Fibroblast of skin of left quadriceps (primary cell): Measurements from ENCODE around the gene MYOCOS.

Source experiments
- DNase-seq, 2 experiments: peaks; one replicate each; pipeline ENCODE4 v3.0.0-alpha.2; 2013; ENCODE audit warnings: low read depth in 2 of 2

MYOCOS gene

DNA sequence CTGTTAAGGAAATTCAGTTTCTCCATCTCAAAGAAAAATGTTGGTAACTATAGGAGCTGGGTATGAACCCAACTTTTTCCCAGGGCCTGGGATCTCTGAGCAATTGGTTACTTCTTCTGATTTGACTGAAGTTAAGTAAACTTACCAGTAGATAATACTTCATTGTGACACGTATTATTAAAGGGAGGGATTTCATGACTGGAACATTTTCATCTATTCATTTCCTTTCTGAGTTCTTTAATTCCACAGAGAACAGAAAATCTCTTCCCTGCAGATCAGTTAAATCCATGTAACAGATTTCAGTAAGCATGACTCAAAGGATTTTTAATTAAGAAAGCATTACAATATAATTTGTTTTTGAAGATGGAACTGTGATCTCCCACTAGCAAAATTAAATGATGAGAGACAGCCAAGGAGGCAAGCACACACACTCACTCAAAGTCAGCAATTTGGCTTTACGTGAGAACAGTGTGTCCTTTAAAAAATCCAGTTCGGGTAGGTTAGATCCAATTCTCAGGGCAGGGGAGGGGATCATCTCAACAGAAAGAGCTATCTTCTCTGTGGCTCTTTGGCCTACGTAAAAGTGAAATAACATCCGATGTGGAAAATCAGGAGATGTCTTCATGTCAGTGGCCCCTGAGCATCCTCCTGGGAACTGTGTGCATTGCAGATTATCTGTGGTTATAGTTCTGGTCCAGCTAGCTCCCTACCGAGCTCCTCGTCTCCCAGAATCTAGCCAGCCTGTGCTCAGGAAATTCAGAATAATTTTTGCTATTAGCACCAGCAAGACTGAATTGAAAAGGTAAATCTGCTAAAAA, 41.2 kb downstream of the MYOCOS start:
- no peak for DNase-seq

DNA sequence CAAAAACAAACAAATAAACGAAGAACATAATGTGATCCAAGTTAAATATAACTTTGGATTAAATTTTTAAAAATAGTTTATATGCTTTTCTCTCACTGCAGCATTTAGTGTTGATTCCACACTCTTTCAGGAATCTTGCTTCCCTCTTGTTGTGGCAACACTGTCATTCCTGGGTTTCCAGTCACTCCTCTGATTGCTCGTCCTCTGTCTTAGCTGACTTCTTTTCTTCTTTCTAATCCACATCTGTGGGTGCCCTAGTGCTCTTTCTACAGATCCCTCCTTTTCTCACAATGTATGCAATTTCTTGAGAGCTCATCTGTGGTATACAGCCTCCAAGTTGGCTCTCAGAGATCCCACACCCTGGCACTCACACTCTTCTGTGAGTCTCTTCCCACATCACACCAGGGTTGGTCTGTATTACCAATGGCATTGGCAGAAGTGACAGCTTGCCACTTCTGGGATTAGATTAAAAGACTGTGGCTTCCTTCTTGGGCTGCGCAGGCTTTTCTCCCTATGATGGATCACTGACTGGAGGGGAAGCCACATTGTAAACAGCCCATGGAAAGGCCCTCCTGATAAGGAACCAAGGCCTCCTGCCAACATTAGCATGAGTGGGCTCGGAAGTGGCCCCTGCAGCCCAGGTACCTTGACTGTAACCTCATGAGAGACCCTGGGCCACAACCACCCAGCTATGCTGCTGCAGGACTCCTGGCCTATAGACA, 42.0 kb downstream of the MYOCOS start:
- DNase-seq, result no peak

DNA sequence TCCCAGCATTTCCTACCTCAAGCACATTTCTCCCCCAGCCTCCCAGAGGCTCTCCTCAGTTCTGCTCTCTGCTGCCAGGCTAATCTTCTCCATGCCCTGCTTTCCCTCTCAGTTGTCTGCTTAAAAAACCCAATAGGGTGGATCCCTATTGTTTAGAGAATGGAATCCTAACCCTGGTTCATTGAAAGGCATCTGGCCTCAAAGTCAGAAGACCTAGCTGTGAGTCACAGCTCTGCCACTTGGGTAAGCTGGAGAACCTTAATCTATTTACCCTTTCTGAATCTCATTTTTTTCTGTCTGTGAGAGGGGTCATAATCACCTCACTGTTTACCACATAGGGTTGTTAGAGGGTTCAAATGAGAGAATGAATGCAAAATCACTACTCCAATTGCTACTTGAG, 42.9 kb downstream of the MYOCOS start:
- DNase-seq, result no peak

DNA sequence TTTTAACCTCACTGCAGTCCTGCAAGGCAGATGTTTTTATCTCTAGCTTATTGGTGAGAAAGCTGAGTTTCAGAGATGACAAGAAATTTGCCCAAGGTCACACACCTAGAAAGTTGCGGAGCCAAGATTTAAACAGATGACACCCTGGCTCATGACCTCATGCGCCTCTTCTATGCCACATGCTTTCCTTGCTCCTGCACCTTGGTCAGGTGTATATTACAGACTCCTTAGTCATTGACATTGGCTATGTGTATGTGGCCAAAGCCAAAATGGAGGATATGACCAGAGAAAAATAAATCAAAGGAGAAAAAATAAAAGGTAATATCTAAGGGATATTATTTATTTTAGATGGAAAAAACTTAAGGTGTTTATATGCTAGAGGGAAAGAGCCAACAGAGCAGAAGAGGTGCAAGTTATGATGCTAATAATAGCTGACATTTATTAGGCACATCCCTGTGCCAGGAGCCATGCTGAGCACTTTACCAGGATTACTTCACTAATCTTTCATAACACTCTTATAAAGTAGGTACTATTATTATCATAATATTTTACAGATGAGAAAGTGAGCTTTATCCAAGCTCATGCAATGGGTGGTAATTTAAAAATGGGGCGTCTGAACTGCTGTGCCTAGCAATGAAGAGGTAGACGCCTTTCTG, 44.2 kb downstream of the MYOCOS start:
- DNase-seq, result no peak

DNA sequence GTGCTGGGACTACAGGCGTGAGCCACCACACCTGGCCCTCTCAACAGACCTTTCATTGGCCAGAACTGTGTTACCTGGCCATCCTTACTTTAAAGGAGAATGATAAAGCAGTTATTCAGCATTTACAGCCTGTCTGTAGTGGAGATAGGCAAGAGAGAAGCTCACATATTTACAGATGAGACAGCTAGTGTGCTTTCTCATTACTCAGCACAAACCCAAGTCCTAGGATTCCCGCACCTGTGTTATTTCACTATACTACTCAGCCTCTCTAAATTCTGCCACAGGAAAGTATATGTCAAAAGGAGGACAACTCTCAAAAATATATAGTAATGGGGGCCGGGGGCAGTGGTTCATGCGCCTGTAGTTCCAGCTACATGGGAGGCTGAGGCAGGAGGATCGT, 46.3 kb downstream of the MYOCOS start:
- DNase-seq, result no peak

DNA sequence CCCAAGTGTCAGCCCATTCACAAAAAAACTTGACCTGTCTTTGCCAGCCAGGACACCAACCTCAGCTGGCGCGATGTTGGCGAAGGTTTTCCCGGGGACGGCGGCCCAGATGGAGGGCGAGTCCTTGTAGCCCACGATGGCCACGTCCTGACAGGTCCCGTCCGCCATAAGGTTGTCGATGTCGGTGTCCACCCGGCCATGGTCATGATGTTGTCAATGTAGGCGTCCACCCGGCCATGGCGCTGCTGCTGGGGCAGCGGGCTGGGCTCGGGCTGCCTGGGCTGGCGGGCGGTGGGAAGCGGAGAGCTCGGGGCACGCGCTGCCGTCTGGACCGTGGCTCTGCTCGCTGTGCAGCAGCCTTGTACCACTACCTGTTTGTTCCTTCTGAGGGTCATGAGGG, 48.7 kb downstream of the MYOCOS start:
- no peak for DNase-seq

DNA sequence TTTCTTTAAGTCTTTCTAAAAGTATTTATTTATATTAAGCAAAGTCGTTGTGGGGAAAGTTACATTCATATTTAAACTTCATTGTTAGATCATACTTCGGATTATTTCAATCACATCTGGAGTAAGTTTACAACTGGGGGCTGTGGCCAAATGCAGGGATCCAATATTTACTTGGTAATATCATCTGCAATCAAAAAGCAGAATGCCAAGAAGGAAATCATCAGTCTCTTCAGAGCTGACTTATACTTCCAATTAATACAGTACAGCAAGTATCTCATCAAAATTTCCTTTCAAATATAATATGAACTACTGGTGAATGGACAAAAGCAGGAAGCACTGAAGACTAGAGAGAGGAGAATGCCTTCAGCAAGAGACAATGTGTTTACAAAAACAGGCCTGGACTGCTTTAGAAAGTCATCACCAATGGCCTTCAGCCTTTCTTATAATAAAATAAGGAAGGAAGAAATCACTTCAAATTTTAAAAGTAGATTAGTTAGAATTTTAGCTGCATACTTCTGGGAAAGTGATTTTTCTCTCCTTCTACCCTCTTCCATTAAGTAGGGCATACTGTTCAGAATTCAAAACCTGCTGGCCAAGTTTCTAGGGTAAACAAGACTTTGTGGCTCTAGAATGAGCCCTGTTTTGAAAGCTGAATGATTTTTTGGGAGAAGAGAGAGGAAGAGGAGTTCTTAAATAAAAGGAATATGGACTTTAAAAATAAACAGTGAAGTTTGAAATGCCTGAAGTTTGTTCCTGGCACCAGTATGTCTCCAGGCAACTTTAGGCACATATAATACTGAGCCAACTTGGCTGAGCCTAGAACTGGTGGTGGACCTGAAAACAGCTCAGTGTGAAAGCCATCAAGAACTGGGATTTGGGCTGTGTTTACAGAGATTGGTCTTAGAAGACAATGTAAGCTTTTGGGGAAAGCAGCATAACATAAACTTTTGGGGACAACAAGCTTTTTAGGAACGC, 52.7 kb downstream of the MYOCOS start:
- no peak for DNase-seq
